HG03196 (cell line): ENCODE data around the gene SELENOW.
"Not testable (repeated sequence)": the region's sequence is repeated elsewhere in the genome, so short reads cannot be mapped to it uniquely, and the experiment has no call there.

Experiments used
- ATAC-seq: cut with Tn5 transposase; IDR thresholded peaks from one replicate; pipeline ENCODE4 v1.9.1; 2021; ENCODE audit not compliant: unreplicated experiment

Gene SELENOW

DNA sequence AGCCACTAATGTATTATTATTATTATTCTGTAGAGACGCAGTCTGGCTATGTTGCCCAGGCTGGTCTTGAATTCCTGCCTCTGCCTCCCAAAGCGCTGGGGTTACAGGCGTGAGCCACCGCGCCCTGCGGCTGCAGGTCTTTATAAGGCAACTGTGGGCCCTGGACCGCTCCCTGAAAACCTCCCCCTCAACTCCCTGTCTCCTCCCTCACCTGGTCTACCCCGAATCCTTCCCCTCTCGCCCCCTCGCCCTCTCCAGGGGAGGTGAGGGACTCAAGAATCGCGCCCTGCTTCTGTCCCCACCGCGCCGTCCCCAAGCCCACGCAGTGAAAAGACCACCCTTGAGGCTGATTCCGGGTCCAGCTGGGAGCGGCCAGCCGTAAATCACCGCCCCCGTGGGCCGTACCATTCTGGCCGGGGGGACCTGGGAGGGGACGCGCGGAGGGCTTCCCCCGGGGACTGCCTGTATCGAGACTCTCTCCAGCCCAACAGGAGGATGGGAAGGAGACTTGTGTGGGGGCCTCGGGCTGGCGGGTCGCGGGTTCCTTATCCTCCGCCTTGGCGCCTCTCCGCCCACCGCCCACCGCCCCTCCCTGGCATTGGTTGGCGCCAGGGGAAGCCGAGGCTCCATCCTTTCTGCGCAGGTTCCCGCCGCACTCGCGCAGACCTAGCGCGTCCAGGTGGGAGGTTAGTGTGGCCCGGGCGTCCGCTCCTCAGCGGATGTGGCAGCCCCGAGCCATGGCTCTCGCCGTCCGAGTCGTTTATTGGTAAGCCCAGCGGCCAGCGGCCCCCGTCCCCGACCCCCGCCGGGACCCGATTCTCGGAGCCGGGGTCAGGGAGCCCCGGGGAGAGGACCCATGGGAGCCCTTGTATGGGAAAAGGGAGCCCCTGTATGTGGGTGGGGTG, at the start of gene SELENOW:
TSS of gene SELENOW (plus strand) at position 655 of the 905 bp plus-strand sequence. CDS start at position 738, 83 bp downstream.
- ATAC-seq = peak; percentile 78

DNA sequence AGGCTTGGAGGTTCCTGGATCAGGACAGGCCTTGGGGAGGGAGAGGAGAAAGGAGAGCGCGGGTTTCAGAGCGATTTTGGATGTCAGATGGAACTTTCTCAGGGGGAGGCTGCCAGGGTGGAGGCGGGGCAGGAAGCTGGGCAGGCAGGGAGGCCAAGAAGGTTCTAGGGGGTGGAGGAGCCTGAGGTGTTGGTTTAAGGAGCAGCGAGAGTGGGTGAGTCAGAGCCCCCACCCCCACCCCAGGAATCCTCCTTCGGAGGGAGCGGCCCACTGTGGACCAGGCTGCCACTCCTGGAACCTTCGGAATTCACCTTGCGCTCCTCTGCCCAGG, 49.1 kb upstream of the SELENOW start:
- ATAC-seq = no peak

DNA sequence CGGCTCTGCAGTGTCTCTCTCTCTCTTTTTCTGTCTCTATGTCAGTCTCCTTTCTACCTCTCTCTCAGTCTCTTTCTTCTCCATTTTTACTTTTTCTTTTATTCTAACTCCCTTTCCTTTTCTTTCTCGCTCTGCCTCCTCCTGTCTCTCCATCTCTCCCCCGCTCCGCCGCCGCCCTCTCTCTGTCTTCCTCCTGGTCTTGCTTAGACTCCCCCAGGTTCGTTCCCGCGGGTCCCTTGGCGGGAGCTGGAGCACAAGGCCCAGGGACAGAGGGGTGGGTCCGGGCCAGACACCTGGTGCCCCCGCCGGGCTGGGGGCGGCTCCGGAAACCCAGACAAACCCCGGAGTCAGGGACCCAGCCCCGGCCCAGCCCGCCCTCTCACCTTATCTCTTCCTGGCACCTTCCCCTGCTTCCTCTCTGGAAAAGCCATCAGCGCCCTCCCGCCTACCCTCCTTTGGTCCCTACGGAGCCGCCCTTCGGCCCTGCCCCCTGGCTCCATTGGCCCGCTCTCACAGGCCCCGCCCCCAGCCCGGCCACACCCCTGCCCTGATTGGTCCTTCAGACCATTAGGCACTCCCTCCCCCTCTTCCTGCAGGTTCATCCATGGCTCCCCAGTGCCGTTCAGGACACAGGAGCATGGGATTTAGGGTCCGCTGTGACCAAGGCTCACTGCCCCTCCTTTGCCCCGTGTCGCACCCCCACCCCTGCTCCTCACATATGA, 48.5 kb upstream of the SELENOW start:
- no peak for ATAC-seq

DNA sequence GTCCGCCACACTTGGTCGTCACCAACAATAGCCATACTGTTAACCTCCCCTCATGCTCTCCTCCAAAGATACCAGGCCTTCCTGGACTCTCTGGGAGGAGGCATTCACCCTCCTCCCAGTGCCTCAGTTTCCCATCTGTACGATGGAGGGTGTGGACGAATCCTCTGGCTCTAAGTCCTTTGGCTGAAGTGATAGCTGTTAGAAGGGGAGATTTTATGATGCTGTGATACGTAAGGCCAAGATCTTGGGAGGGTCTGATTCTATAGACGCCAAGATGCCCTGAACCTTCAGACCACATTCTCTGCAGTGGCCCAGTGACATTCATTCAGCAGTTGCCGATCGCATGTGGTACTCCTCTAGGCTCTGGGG, 48.0 kb upstream of the SELENOW start:
- no peak for ATAC-seq

DNA sequence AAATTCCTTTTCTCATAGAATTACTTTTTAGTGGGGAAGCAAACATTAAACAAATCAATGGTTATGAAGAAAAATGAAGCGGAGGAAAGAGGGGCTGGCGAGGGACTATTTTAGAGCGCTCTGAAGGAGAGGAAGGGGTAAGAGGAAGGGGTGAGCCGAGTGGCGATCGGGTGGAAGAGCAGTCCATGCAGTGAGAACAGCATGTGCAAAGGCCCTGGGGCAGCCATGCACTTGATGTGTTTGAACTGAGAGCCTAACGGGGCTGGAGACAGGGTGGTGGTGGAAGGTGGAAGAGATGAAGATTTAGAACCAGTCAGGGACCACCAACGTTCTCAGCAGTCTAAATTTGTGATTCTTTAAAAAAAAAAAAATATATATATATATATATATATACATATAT, 47.6 kb upstream of the SELENOW start:
- no peak for ATAC-seq

DNA sequence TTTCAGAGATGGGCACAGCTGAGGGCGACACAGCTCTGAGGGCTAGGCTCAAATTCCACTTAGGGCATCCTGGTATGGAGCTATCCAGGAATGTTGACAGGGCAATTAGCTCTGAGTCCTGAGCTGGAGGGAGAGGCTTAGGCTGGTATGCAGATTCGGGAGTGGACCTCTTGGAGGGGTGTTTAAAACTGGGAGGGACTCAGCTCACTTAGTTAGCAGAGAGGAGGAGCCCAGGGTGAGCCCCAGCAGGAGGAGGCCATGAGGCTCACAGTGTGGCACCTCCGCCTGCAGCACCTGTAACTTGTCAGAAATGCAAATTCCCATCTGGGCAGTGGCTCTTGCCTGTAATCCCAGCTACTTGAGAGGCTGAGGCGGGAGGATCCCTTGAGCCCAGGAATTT, 43.4 kb upstream of the SELENOW start:
- no peak for ATAC-seq

DNA sequence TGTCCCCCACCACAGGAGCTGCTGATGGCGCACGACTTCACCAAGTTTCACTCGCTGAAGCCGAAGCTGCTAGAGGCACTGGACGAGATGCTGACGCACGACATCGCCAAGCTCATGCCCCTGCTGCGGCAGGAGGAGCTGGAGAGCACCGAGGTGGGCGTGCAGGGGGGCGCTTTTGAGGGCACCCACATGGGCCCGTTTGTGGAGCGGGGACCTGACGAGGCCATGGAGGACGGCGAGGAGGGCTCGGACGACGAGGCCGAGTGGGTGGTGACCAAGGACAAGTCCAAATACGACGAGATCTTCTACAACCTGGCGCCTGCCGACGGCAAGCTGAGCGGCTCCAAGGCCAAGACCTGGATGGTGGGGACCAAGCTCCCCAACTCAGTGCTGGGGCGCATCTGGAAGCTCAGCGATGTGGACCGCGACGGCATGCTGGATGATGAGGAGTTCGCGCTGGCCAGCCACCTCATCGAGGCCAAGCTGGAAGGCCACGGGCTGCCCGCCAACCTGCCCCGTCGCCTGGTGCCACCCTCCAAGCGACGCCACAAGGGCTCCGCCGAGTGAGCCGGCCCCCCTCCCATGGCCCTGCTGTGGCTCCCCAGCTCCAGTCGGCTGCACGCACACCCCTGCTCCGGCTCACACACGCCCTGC, 37.5 kb upstream of the SELENOW start:
- ATAC-seq = no peak

DNA sequence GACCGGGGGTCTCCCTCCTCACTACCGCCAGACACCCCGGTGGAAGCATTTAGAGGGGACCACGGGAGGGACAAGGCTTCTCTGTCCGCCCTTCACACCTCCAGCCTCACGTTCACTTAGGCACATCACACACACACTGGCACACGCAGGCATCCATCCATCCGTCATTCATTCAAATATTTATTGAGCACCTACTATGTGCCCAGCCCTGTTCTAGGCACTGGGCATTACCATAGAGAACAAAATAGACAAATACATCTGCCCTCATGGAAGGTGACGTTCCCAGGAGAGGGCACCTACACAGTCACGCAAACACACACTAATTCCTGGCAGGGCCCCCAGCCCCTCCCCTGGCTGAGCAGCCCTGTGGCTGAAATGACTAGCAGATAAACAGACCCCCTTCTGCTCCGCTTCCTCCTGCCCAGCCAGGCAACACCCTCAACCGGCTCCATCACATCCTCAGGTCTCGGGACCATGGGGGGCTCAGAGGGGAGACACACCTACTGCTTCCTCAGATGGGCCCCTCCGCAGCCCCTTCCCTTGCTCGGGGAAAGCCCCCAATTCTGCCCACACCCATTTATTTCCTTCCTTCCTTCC, 36.9 kb upstream of the SELENOW start:
- ATAC-seq = no peak

DNA sequence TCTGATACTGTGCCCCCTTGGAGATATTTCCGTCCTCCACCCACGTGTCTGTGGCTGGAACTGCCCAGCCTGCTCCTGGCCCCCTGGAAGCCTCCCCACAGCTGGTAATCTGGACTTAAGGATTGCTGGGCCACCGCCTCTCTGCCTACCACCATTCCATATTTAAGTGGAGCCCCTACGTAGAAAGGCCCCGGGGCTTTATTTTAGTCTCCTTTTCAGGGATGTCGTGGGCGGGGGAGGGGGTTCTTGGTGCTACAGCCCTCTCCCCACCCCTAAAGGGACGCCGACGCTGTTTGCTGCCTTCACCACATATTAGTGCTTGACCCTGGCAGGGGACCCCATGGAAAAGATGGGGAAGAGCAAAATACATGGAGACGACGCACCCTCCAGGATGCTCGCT, 35.9 kb upstream of the SELENOW start:
- ATAC-seq = no peak

DNA sequence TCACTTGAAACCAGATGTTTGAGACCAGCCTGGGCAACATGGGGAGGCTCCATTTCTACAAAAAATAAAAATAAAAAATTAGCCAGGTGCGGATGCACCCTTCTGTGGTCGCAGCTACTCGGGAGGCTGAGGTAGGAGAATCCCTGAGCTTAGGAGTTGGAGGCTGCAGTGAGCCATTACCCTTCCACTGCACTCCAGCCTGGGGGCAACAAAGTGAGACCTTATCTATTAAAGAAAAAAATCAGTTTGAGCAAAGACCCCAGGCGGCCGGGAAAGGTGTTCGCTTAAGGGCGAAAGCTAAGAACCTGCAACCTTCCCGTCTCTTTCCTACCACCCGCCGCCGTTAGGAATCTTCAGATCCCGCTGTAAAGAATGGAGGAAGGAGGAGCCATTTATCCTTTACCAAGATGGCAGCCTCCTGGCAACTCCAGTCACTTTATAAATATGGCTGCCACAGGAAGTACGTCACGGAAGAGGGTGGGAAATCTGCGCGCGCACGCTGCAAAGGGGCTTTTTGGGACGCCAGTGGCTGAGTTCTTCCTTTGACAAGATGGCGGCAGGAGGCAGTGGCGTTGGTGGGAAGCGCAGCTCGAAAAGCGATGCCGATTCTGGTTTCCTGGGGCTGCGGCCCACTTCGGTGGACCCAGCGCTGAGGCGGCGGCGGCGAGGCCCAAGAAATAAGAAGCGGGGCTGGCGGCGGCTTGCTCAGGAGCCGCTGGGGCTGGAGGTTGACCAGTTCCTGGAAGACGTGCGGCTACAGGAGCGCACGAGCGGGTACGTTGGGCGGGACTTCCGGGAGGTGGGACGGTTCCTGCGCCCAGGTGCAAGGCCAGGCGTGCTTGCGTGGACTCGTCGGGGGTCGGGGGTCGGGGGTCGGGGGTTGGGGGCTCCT, 33.2 kb upstream of the SELENOW start, which contains the start of gene NOP53:
TSS of gene NOP53 (plus strand) at position 537 of the 892 bp plus-strand sequence. CDS start at position 551, 14 bp downstream.
- ATAC-seq = peak; percentile 67

DNA sequence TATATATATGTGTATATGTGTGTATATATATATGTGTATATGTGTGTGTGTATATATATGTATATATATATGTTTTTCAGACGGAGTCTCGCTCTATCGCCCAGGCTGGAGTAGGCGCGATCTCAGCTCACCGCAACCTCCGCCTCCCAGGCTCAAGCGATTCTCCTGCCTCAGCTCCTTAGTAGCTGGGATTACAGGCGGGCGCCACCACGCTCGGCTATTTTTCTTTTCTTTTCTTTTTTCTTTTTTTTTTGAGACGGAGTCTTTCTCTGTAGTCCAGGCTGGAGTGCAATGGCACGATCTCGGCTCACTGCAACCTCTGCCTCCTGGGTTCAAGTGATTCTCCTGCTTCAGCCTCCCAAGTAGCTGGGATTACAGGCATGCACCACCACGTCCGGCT, 32.4 kb upstream of the SELENOW start:
- not testable (repeated sequence) for ATAC-seq

DNA sequence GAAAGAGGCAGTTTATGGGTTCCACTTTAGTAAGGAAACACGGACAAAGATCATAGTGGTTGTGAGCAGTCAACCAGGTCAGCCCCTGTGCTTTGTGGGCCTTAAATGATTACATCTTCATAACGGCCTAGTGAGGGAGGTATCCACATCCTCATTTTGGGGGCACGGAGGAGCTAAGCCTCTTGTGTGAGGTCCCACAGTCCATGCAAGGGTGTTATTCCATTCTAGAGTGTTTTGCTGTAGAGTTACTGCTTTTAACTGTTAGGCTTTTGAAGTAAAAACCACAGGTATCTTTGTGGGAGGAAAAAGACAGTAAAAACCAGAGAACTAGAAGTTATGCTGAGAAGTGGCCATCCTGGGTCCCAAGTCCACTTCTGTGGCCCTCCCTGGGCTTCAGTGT, 29.2 kb upstream of the SELENOW start:
- ATAC-seq = no peak

DNA sequence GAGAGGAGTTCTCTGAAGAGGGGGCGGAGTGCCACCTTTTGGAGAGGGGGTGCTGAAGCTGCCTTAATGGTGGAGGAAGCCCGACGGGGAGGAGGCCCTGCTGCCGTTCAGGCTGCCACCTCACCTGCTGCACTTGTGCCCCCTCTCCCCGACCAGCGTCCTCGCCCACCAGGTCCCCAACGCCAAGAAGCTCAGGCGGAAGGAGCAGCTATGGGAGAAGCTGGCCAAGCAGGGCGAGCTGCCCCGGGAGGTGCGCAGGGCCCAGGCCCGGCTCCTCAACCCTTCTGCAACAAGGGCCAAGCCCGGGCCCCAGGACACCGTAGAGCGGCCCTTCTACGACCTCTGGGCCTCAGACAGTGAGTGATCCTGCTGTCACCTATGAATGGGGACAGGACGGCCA, 27.8 kb upstream of the SELENOW start:
- ATAC-seq = no peak

DNA sequence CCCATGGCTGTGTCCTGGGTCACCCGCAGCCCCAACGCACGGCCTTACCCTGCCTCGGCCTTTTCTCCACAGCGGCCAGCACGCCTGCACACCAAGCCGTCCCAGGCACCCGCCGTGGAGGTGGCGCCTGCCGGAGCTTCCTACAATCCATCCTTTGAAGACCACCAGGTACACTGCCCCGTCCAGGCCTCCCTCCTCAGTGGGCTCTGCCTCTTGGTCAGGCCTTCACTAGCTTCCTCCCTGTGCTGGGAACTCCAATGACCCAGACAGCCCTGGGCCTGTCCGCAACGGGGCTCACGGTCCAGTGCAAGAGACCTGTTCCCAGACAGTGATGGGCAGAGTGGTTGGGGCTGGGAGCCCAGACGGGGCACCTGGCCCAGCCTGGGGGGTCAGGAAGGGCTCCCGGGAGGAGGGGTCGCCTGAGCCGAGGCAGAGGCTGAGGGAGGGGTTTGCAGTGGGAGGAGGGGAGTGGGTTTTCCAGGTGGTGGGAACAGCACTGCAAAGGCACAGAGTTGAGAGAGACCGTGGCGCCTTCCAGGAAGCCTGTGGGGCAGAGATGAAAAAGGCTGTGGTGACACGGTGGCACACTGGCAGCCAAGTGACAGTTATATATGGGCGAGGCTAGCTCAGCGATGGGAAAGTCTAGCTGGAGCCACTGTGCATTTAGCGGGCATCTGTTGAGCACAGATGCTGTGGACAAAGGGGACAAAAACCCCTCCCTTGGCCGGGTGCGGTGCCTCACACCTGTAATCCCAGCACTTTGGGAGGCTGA, 25.9 kb upstream of the SELENOW start:
- no peak for ATAC-seq

DNA sequence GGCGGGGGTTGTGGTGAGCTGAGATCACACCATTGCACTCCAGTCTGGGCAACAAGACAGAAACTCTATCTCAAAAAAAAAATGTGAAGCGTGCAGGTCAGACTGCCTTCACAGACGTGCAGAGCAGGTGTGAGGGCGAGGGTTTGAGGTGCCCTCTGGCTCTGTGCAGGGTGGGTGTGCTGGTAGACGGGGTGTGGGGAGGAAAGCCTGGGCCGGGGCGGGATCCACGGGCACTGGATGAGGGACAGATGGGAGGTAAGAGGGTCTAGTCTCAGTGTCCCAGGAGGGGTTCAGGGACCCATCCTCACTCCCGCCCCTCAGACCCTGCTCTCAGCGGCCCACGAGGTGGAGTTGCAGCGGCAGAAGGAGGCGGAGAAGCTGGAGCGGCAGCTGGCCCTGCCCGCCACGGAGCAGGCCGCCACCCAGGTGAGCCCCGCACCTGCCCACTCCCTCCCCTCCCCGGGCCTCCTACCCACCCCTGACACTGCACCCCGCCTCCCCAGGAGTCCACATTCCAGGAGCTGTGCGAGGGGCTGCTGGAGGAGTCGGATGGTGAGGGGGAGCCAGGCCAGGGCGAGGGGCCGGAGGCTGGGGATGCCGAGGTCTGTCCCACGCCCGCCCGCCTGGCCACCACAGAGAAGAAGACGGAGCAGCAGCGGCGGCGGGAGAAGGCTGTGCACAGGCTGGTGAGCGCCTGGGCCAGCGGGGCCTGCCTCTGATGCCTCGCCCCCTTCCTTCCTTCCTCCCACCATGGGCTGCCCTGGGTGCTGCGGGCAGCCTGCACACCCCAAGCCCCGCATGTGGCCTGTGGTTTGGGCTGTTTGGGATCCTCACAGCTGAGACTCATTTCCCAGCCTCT, 24.1 kb upstream of the SELENOW start:
- no peak for ATAC-seq

DNA sequence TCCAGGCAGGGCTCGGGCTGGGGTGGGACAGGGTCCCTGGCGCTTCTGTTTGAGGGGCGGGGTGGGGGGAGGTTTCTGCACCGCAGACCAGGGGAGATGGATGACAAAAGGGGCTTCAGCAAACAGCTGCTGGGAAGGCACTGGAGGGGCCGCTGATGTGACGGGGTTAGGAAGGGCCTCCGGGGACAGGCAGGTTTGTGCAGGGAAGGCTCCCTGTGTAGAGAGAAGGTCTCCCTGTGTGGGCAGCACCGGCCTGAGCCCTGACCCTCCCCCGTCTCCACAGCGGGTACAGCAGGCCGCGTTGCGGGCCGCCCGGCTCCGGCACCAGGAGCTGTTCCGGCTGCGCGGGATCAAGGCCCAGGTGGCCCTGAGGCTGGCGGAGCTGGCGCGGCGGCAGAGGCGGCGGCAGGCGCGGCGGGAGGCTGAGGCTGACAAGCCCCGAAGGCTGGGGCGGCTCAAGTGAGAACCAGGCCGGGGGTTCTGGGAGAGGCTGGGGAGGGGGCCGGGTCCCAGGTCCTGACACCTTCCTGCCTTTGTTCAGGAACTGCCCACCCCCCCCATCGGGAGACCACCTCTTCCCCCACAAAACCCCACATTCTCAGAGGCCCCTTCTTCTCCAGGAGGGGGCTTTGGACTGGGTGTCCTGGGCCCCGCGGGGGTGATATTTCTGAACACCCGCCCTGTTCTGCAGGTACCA, 23.3 kb upstream of the SELENOW start:
- no peak for ATAC-seq

DNA sequence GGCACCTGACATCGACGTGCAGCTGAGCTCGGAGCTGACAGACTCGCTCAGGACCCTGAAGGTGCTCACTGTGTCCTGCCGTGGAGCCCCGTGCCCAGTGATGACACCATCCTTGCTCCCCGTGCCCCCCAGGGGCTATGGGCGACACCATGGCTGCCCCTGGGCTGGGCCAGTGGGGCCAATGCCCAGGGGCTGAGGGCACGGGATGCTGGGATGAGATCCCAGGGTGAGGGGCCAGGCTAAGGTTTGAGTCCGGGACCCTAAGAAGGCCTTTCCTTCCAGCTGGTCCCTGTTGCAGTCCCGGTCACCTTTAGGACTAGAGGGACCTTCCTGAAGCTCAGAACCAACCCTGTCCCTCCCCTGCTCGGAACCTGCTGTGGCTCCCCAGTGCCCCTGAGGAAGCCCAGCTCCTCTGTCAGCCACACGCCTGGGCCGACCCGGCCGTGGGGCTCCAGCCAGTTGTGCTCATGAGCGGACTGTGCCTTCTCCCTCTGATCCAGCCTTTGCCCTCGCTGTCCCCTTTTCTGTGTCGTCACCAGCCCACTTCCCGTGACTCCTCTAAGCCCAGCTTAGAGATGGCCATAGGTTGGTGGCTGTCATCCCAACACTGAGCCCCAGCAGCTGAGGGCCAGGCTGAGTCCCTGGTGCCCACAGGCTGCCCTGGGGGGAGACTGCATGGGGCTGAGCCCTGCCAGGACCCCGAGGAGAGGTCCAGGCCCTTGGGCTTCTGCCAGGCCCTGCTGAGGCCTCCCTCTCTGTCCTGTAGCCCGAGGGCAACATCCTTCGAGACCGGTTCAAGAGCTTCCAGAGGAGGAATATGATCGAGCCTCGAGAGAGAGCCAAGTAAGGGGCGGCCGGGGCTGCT, 22.5 kb upstream of the SELENOW start:
- no peak for ATAC-seq
